AG04449 (cell line): ENCODE results near the gene ELAVL4.

ENCODE experiments used
- CTCF ChIA-PET: fragments of 350-600 bp; formaldehyde crosslinking; extraction: SDS; loops from one replicate; lab custom pipeline; 2021; ENCODE audit warnings: antibody characterized with exemption; lab: Yijun Ruan, JAX
- POLR2A ChIA-PET: fragments of 400-600, 350-600 bp; formaldehyde crosslinking; extraction: SDS; loops from one replicate; lab custom pipeline; 2020; ENCODE audit warnings: antibody characterized with exemption, inconsistent platforms; lab: Yijun Ruan, JAX
- DNase-seq: peaks from one replicate; pipeline ENCODE4 v3.0.0-alpha.2; 2010; ENCODE audit warnings: low read depth, low spot score
- H3K4me3 ChIP-seq: 2 replicates; pipeline ENCODE4 v1.5.1; 2011; ENCODE audit warnings: low read depth, mild to moderate bottlenecking, control low read depth, low read length
- CTCF ChIP-seq: IDR thresholded peaks from one replicate; pipeline ENCODE4 v1.5.1; 2011; ENCODE audit warnings: mild to moderate bottlenecking, moderate library complexity, low read length, control low read depth, inconsistent platforms; ENCODE audit not compliant: insufficient read depth; ENCODE audit errors: missing control alignments

Gene ELAVL4

GRCh38 chr1:50108497-50109059, at the start of gene ELAVL4:
ELAVL4 (plus strand) TSS chr1:50108920; CDS start chr1:50109190, 270 bp downstream.
- no peak for TF ChIP-seq CTCF
- ChIA-PET CTCF (no interaction called here), POLR2A (no interaction called here)
- H3K4me3 ChIP-seq = no peak within 1 kb of the TSS
- no peak for DNase-seq

GRCh38 chr1:50060279-50060678, 48.4 kb upstream of the ELAVL4 start:
- DNase-seq = no peak
- no peak for TF ChIP-seq CTCF
- ChIA-PET CTCF (no interaction called here), POLR2A (no interaction called here)
- no peak overlapping the region for H3K4me3 ChIP-seq

- POLR2A ChIA-PET = no interaction called here
- CTCF ChIA-PET = no interaction called here
- TF ChIP-seq CTCF = no peak
- no peak overlapping the region for H3K4me3 ChIP-seq
- DNase-seq = no peak
Observed at GRCh38 chr1:50066806-50067205, 41.9 kb upstream of the ELAVL4 start.

GRCh38 chr1:50074931-50075330, 33.8 kb upstream of the ELAVL4 start:
- ChIA-PET POLR2A (no interaction called here), CTCF (no interaction called here)
- no peak for DNase-seq
- no peak overlapping the region for H3K4me3 ChIP-seq
- no peak for TF ChIP-seq CTCF

GRCh38 chr1:50077273-50077672, 31.4 kb upstream of the ELAVL4 start:
- ChIA-PET POLR2A (no interaction called here), CTCF (no interaction called here)
- no peak for TF ChIP-seq CTCF

GRCh38 chr1:50080904-50081586, 27.7 kb upstream of the ELAVL4 start:
- ChIA-PET POLR2A (no interaction called here), CTCF (interaction anchor here (1.1 kb wide), 1 partner anchor 20 kb away, joined by 3 read pairs; no protein-coding TSS in a partner anchor)
- no peak for DNase-seq
- H3K4me3 ChIP-seq = no peak overlapping the region
- no peak for TF ChIP-seq CTCF

More at GRCh38 chr1:50077273-50077672, 31.4 kb upstream of the ELAVL4 start:
- H3K4me3 ChIP-seq = no peak overlapping the region
- DNase-seq = no peak
